ENCODE measurements around the gene GRM1.

GRM1 gene

DNA sequence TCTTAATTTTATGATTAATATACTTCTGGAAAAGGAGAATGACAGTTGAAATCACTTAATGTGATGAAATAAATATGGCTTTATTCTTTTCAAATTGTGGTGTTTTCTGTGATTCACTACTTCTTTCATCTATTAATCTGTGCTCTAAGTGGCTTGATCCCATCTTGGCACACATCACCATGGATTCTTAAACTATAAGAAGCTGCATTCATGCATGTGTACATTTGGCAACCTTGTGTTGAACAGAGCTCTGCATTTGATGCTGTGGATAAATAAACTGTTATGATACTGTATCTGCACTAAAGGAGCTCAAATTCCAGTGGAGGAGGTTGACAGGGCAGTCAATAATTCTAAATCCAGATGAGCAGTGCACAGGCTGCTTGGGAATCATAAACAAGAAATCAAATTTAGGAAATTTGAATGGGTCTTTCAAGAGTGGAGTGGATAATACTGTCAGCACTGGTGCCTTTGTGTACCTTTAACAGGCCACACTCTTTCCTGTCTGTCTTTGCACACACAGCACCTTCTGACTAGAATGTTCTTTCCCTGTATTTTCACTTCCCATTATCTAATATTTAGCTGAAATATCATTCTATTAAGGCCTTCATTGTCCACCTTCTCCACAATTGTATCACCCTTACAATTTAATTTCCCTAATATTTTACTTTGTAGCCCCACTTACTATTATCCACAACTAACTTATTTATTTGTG, 252.9 kb downstream of the GRM1 start:
- no peak for DNase-seq

DNA sequence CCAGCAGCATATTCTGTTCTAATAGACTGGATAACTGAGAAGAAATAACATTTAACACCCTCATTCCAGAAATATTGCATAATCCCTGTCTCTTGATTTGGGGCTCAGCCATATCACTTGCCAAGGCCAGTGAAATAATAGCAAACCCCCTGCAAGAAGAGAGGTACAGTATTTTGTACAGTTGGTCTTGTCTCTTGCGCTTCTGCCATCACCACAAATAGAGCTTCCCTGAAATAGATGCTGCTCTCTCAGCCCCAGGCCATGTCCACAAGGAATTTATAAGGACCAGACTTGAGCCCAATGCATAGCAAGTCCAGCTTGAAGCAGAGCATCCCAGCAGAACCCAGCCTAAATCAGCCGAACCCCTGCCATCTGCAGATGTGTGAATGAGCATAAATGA, 254.0 kb downstream of the GRM1 start:
- DNase-seq = no peak

GRCh38 chr6:146284311-146284710, 255.4 kb downstream of the GRM1 start:
- DNase-seq = no peak

DNA sequence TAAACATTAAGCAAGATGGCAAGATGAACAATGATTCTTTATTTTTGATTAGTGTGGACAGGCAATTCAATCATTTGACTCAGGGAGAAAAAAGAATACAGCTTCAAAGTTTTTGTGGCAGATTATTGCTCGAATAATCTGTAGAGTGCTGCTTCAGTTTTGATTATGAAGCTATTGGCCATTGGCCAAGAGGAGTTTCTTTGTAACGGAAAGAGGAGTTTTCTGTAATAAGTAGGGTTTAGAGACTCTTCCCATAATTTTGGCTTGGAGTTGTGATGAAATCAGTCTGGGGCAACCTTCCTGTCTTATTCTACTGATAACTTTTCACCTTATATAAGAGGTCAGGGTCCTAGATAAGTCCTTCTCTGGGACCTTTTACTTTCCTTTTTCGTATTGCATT, 258.1 kb downstream of the GRM1 start:
- DNase-seq = no peak

DNA sequence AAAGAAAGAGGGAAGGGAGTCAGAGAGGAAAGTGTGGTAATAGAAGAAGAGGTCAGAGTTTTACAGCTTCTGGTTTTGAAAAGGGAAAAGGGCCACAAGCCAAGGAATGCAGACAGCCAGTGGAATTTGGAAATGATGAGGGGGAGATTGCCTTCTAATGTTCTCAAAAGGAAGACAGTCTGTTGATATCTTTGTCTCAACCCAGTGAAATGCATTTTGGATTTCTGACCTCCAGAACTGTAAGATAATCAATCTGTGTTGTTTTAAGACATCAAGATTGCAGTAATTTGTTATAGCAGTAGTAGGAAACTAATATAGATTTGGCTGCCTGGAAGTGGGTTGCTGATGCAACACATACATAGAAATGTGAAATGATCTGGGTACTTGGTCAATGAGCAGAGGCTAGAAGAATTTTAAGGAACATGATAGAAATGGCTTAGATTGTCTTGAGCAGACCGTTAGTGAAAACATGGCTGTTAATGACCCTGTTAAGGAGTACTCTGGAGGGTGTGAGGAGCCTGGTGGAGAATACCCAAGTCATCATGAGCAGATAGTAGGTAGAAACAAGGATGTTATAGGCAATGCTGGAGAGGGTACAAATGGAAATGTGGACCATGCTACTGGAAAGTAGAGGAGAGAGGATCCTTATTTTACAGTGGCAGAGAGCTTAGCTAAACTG, 259.0 kb downstream of the GRM1 start:
- no peak for DNase-seq

- no peak for DNase-seq
These were observed 261.1 kb downstream of the GRM1 start for GRCh38 chr6:146289816-146290588.

GRCh38 chr6:146290589-146290901, 261.7 kb downstream of the GRM1 start:
- DNase-seq = no peak

GRCh38 chr6:146292506-146292905, 263.6 kb downstream of the GRM1 start:
- no peak for DNase-seq

- no peak for DNase-seq
These were observed 266.8 kb downstream of the GRM1 start for GRCh38 chr6:146295695-146296094.

DNA sequence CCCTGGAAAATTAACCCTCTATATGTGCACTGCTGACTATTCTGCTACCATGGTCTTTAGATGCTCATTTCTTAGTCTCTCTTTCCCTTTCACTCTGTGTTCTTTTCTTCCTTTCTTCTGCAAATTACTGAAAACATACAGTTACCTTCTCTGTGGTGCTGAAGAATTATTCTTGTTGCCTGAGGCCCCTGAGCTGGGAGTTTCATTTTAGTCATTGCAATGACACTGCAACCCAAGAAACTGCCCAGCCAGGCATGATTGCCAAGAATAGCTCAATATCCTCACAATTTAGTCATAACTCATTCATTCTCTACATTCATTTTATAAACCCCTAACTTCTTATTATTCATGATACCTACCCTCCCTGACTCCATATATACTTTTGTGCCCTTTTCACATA, 269.0 kb downstream of the GRM1 start:
- DNase-seq = no peak

- no peak for DNase-seq
These were observed 271.7 kb downstream of the GRM1 start for GRCh38 chr6:146300521-146300920.

DNA sequence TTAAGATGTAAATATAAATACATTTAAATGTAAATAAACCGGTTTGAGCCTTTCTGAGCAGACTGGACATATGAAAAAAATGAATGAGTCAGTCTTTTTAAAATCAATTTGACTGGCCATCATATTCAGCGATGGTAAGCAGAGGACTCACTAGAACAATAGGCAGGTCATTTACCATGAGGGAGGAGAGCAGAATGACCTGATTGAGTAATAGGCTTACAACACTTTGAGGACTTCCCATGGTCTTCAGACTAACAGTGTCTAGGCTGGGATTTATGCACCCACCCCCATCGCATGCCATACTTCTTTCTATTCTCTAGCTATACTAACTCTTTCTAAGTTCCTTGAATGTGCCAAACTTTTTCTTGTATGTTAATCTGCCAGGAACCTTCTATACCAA, 272.9 kb downstream of the GRM1 start:
- no peak for DNase-seq

DNA sequence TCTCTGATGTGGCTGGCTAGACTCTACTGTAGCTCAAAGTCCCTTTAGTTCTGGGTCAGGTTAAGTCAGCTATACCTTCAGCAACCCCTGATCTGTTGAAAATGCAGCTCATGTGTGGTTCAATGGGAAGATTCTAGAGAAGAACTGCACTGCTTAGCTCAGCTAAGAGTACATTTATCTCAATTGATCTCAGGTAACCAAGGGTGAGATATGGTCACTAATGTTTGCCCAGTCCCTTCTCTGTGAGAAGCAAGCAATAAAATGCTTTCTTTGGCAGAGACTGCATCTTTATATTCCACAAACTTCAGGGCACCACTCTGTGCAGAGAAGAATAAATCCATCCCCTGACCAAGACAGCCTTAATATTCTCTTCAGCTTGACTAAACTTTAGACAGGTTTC, 274.1 kb downstream of the GRM1 start:
- DNase-seq = no peak

GRCh38 chr6:146304181-146304580, 275.3 kb downstream of the GRM1 start:
- DNase-seq = no peak

DNA sequence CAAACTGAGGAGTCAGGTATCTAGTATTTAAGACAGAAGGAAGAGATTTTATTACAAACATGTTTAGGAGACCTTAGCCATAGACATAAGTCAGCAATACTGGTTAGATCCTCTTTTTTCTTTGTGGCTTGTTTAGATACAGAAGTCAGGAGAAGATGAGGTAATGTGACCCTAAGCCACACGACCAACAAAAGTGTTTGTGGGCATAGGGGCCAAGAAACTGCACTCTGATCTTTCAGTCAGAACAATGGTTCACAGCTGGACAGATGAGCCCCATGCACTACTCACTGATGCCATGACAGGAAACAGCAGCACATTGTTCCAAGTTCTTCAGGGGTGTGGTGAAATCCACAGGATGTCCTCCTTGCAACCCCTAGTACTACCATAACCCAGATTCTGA, 276.2 kb downstream of the GRM1 start:
- no peak for DNase-seq

- DNase-seq = no peak
These were observed 277.1 kb downstream of the GRM1 start for GRCh38 chr6:146305951-146306350.

- DNase-seq = no peak
These were observed 281.8 kb downstream of the GRM1 start for GRCh38 chr6:146310628-146311027.

- DNase-seq = no peak
These were observed 282.2 kb downstream of the GRM1 start for GRCh38 chr6:146311079-146311478.

- DNase-seq = no peak
These were observed 283.7 kb downstream of the GRM1 start for GRCh38 chr6:146312608-146313007.

- no peak for DNase-seq
These were observed 286.7 kb downstream of the GRM1 start for GRCh38 chr6:146315381-146316174.

DNA sequence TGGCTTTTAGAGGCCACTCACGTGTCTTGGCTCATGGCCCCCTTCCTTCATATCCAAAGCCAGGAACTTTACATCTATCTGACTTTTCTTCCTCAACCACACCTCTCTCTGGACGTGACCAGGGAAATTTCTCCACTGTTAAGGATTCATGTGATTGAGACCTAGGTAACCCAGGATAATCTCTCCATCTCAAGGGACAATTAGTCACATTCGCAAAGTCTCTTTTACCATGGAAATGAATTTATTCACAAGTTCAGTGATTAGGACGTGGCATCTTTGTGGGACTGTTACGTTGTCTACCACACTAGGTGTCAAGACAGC, 287.3 kb downstream of the GRM1 start:
- no peak for DNase-seq

DNA sequence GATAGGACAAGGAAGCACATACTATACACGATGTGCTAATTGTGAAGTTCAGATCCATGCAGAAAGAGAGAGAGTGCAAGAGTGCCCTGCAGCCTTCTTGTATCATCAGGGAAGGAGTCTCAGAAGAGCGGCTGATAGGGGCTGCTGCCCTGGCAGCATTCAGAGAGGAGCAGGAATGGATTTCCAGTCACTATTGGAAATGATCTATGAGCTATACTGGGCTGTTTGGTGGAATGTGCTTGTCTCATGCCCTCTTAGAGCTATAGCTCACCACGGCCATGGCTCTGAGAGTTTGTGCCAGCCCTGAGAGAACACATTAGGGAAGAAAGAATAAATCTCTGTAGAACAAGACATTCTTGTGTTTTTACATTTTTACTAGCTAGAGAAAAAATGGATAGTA, 302.2 kb downstream of the GRM1 start:
- no peak for DNase-seq

GRCh38 chr6:146335336-146335735, 306.5 kb downstream of the GRM1 start:
- DNase-seq = no peak

DNA sequence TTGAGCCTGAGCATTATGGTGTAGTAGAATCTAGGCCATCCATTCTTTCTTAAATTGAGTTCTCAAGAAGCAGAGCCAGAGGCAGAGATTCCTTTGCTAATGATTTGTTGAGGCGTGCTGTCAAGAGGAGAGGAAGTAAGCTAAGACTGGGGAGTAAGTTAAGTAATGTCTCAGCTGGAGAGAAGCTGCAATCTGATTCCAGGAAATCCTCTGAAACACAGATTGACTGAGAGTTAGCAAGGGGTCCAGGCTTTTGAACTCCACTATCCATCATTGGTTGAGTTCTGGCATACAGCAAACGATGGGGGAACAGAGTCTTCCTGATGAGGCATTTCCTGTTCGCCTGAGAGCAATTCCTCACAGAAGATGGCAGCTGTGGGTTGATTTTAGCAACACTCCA, 307.3 kb downstream of the GRM1 start:
- no peak for DNase-seq
